ENCODE data around the gene MAP3K2.

Gene MAP3K2

GRCh38 chr2:127387655-127388422, at the start of gene MAP3K2:
Gene MAP3K2 (minus strand): TSS chr2:127387975. CDS start chr2:127343129, 44,846 bp downstream.
- peak; percentile 75 to 83 for ATAC-seq

- ATAC-seq, result no peak
These were observed 49.3 kb upstream of the MAP3K2 start for GRCh38 chr2:127437056-127437455.

- ATAC-seq, result no peak
These were observed 46.7 kb upstream of the MAP3K2 start for GRCh38 chr2:127434515-127434914.

- ATAC-seq, result no peak
These were observed 43.7 kb upstream of the MAP3K2 start for GRCh38 chr2:127431408-127432023.

- no peak for ATAC-seq
These were observed 42.2 kb upstream of the MAP3K2 start for GRCh38 chr2:127429844-127430425.

- ATAC-seq, result no peak
These were observed 41.5 kb upstream of the MAP3K2 start for GRCh38 chr2:127429291-127429690.

GRCh38 chr2:127428815-127429109, 41.0 kb upstream of the MAP3K2 start:
- no peak for ATAC-seq

GRCh38 chr2:127428057-127428814, 40.5 kb upstream of the MAP3K2 start:
- ATAC-seq, result no peak

- ATAC-seq, result no peak
These were observed 39.7 kb upstream of the MAP3K2 start for GRCh38 chr2:127427376-127428056.

- no peak for ATAC-seq
These were observed 39.0 kb upstream of the MAP3K2 start for GRCh38 chr2:127426501-127427354.

- ATAC-seq, result no peak
These were observed 38.0 kb upstream of the MAP3K2 start for GRCh38 chr2:127425540-127426490.

GRCh38 chr2:127424598-127425520, 37.1 kb upstream of the MAP3K2 start:
- no peak for ATAC-seq

GRCh38 chr2:127423880-127424279, 36.1 kb upstream of the MAP3K2 start:
- no peak for ATAC-seq

- ATAC-seq, result peak in 1 of 2 donors; percentile 35
These were observed 35.7 kb upstream of the MAP3K2 start for GRCh38 chr2:127423478-127423843.

GRCh38 chr2:127422559-127423477, 35.0 kb upstream of the MAP3K2 start:
- peak; percentile 41 to 46 for ATAC-seq

GRCh38 chr2:127421871-127422558, 34.2 kb upstream of the MAP3K2 start:
- no peak for ATAC-seq

GRCh38 chr2:127421116-127421800, 33.5 kb upstream of the MAP3K2 start:
- no peak for ATAC-seq
